COLO668 (cell line): Measurements from ENCODE around the gene RALGAPA1.
"Not testable (repeated sequence)": the region's sequence is repeated elsewhere in the genome, so short reads cannot be mapped to it uniquely, and the experiment has no call there.

Experiments used
- DNase-seq: peaks from one replicate; lab custom pipeline; 2025; ENCODE audit not compliant: unreplicated experiment; lab: John Stamatoyannopoulos, UW

RALGAPA1 gene

GRCh38 chr14:35808638-35809563, at the start of gene RALGAPA1:
Gene RALGAPA1, minus strand, starts transcription at chr14:35809295. Its CDS starts 460 bp downstream, at chr14:35808835.
- peak; percentile 97 for DNase-seq

DNA sequence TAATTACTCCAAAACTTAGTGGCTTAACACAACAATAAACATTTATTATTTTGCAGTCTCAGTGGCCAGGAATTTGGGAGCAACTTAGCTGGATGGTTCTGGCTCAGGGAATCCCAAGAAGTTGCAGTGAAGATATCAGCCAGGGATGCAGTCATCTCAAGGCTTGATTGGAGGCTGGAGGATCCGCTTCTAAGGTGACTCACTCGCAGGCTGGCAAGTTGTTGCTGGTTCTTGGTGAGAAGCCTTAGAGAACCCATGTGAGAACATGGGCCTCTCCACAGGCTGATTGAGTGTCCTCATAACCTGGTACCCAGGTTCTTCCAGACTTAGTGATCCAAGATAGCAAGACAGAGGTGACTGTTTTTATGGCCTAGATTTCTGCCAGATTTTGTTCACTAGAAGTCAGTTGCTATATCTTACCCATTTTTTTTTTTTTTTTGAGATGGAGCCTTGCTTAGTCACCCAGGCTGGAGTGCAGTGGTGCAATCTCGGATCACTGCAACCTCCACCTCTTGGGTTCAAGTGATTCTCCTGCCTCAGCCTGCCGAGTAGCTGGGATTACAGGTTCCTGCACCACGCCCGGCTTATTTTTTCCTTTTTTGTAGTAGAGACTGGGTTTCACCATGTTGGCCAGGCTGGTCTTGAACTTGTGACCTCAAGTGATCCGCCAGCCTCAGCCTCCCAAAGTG, 49.6 kb upstream of the RALGAPA1 start:
- no peak for DNase-seq

- peak; percentile 28 for DNase-seq
Observed at GRCh38 chr14:35855876-35856481, 46.9 kb upstream of the RALGAPA1 start.

GRCh38 chr14:35854696-35855270, 45.7 kb upstream of the RALGAPA1 start:
- no peak for DNase-seq

GRCh38 chr14:35853225-35853624, 44.1 kb upstream of the RALGAPA1 start:
- DNase-seq = no peak

DNA sequence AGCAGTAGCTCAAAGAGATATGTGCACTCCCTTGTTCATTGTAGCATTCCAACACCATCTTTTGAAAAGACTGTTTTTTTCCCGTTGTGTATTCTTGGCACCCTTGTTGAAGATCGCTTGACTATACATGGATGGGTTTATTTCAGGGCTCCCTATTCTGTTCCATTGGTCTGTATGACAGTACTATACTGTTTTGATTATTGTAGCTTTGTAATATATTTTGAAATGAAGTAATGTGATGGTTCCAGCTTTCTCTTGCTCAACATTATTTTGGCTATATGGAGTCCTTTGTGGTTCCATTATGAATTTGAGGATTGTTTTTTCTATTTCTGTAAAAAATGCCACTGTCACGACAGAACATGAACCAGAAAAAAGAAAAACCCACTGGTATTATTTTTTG, 42.7 kb upstream of the RALGAPA1 start:
- DNase-seq = no peak

GRCh38 chr14:35849122-35849521, 40.0 kb upstream of the RALGAPA1 start:
- DNase-seq = no peak

GRCh38 chr14:35847636-35848035, 38.5 kb upstream of the RALGAPA1 start:
- peak; percentile 78 for DNase-seq

DNA sequence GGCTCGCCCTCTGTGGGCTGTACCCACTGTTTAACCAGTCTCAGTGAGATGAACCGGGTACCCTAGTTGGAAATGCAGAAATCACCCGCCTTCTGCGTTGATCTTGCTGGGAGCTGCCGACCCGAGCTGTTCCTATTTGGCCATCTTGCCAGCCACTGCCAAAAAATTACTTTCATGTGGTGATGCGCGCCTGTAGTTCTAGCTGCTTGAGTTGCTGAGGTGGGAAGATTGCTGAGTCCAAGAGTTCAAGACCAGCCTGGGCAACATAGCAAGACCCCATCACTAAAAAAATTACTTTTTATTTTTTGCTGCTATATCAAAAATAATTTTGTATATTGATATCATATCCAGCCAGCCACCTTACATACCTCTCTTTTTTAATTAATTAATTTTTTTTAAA, 35.4 kb upstream of the RALGAPA1 start:
- no peak for DNase-seq

DNA sequence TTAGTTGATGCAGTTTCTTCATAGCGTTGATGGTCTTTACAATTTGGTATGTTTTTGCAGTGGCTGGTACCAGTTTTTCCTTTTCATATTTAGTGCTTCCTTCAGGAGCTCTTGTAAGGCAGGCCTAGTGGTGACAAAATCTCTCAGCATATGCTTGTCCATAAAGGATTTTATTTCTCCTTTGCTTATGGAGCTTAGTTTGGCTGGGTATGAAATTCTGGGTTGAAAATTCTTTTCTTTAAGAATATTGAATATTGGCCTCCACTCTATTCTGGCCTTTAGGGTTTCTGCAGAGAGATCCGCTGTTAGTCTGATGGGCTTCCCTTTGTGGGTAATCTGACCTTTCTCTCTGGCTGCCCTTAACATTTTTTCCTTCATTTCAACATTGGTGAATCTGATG, 33.1 kb upstream of the RALGAPA1 start:
- not testable (repeated sequence) for DNase-seq

DNA sequence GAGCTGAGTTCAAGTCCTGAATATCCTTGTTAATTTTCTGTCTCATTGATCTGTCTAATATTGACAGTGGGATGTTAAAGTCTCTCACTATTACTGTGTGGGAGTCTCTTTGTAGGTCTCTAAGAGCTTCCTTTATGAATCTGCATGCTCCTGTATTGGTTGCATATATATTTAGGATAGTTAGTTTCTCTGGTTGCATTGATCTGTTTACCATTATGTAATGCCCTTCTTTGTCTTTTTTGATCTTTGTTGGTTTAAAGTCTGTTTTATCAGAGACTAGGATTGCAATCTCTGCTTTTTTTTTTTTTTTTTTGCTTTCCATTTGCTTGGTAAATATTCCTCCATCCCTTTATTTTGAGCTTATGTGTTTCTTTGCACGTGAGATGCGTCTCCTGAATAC, 32.6 kb upstream of the RALGAPA1 start:
- DNase-seq = not testable (repeated sequence)

DNA sequence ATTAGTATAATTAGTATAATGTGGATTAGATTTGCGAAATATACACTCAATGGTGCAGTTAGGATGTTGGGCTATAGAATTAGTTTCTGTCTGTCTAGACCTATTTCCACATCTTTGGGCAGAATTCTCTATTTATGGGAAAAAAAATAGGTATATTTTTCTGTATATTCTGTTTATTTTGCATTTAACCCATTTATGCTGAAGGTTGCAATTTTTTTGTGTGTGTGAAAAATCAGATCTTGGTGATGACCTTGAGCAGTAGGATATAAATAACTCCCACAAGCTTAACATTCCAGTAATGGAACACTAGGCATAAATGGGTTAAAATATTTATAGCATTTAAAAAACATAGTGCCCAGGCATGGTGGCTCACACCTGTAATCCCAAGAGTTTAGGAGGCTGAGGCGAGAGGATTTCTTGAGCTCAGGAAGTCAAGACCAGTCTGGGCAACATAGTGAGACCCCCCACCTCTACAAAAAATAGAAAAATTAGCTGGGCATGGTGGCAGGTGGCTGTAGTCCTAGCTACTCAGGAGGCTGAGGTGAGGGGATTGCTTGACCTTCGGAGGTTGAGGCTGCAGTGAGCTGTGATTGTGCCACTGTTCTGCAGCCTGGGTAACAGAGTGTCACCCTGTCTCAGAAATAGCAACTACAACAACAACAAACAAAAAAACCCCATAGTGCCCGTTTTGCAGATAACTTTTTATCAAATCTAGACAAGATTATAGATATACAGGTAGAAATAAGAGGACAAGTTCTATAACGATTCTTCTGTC, 26.3 kb upstream of the RALGAPA1 start:
- no peak for DNase-seq

DNA sequence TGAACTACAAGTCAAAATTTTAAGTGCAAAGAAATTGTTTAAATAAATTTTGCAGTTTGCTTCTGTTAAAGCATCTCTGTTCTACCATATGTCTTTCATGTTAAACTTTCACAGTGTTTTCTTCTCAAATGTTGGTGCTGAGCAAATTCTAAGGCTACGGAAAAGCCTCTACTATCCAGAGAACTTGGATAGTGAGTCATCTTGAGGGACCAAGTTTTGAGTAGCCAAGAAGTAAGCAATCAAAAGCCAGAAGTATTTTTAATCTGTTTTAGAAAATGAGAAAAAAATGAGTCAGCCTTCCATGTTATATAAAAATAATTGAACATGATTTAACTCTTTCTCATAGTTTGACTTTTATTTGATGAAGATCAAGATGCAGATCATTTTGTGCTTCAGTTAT, 20.4 kb upstream of the RALGAPA1 start:
- no peak for DNase-seq

DNA sequence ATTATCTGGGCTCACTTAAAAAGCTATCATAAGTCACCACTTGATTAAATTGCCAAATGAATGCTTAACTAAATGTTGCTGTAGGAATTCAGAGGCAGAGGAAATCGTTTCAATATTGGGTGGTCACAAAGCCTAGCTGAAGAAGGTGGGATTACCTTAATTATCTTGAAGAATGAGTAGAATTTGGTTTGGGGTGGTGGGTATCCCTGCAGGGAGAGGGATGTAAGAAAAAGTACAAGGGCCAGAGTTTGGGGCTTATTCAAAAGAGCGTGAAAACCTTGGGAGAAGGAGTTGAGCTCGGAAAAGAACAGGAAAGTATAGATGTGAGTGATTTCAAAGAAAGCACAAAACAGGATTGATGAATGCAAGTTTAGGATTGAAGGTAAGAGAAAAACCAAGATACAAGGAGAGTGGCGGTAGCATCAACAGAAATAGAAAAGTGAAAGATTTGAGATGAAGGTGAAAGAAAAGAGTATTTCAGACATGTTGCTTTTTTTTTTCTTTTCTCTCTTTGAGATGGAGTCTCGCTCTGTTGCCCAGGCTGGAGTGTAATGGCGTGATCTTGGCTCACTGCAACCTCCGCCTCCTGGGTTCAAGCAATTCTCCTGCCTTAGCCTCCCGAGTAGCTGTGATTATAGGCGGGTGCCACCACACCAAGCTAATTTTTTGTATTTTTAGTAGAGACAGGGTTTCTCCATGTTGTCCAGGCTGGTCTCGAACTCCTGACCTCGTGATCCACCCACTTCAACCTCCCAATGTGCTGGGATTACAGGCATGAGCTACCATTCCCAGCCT, 18.8 kb upstream of the RALGAPA1 start:
- no peak for DNase-seq

DNA sequence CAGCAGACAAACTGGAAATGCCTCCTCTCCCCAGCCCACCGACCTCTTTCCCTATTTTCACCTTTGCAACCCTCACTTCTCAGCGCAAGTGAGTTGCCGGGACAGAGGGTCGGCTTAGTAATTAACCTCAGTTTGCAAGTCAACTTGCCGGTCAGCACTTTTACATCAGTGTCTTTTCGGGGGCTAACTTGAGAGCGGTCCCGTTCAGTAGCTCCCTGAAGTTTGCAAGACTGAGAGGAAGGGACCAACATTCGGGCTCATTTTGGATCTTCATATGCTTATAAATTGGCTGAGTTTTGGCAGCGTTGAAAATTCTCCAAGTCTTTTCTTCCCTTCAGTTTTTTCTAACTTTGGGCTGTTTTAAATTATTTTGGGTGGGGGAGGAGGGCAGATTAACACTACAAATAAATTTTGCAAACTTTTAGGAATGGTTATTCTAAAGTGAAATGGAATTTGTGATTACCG, 17.9 kb upstream of the RALGAPA1 start:
- DNase-seq = no peak

DNA sequence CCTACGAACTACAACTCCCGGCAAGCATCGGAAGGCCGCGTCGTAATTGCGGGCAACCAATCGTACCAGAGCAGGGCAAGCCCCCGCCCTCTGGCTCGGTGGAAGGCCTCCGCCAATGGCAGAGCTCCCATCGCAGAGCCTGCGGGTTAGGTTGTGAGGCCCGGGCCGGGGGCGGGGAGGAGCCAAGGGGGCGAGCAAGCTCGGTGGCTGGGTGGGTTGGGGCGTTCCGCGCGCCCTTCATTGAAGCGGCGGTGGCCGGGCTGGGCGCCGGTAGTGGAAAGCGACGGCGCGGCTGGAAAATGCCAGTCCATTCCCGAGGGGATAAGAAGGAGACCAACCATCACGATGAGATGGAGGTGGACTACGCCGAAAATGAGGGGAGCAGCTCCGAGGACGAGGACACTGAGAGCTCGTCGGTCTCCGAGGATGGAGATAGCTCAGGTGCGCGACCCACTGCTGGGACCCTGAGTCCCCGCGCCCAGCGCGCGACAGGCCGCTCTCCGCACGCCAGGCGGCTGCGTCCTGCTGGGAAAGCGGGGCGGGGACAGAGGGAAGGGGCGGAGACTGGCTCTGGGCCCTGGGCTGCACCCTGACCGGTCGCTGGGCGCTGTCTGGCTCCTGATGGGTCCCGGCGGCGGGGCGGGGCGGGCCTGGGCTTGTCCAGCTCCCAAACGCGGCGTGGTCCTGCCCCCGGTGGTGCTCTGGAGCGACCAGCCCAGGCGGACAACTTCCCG, 17.3 kb upstream of the RALGAPA1 start, which contains the start of gene BRMS1L:
Gene BRMS1L, plus strand, starts transcription at position 121 of the 734 bp plus-strand sequence. Its CDS starts 179 bp downstream, at position 300.
- peak; percentile 99 for DNase-seq

DNA sequence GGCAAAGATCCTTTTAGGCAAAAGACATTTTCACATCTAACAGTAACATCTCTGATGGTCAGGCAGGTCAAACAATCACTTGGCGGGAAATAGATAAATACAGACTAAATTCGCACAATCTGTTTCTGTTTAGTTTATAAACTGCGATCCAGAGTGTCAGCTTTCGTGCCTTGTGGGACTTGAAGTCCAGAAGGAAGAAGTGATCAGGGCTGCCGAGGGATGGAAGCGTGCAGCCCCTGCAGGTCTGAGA, 16.8 kb upstream of the RALGAPA1 start:
- DNase-seq = no peak

DNA sequence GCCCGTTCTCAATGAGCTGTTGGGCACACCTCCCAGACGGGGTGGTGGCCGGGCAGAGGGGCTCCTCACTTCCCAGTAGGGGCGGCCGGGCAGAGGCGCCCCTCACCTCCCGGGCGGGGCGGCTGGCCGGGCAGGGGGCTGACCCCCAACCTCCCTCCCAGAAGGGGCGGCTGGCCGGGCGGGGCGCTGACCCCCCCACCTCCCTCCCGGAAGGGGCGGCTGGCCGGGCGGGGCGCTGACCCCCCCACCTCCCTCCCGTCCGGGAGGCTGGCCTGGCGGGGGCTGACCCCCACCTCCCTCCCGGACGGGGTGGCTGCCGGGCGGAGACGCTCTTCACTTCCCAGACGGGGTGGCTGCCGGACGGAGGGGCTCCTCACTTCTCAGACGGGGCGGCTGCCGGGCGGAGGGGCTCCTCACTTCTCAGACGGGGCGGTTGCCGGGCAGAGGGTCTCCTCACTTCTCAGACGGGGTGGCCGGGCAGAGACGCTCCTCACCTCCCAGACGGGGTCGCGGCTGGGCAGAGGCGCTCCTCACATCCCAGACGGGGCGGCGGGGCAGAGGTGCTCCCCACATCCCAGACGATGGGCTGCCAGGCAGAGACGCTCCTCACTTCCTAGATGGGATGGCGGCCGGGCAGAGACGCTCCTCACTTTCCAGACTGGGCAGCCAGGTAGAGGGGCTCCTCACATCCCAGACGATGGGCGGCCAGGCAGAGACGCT, 15.5 kb upstream of the RALGAPA1 start:
- DNase-seq = not testable (repeated sequence)

DNA sequence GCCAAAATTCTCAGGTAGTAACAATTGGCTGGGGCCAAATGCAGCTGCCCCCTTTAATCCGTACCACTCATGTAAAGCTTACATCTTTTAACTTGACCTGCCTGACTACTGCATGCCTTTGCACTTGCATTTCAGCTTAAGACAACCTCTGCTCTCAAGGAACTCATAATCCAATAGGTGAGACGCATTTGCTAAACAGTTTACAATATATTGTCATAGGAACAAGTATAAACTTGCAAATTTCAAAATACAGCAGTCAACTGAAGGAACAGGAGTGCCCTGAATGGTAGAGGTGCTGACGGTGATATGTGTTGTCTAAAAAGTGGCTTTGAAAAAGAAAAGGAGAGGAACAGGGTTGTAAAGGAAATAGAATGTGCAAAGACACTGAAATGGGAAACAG, 13.4 kb upstream of the RALGAPA1 start:
- no peak for DNase-seq
